ENCODE results near the gene NAA50.

NAA50 gene

DNA sequence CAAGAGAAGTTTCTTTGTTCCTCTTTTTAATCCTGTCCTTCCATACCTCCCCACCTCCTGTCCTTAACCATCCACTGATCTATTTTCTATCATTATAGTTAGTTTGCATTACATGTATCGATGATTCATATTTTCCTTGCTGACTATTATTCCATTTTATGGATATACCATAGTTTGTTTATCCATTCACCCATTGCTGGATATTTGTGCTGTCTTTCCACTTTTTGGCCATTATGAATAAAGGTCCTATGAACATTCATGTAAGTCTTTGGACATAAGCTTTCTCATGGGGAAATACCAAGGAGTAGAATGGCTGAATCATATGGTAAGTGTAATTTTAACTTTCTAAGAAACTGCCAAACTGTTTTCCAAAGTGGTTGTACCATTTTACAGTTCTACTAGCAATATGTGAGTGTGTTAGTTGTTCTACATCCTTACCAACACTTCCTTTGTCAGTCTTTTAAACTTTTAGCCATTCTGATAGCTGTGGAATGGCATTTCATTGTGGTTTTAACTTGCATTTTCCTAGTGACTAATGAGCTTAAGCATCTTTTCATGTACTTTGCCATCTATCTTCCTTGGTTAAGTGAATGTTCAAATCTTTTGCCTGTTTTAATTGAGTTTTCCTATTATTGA lies 12.5 kb upstream of the NAA50 start:
- no peak overlapping the region for H3K9ac ChIP-seq (ENCODE audit: low read depth, low read length)
- no peaks in the 10 kb centered on the region for H3K36me3 ChIP-seq (ENCODE audit: insufficient read depth, low read length)
- no peaks in the 10 kb centered on the region for H3K9me3 ChIP-seq (replicated peaks; ENCODE audit: low read length)
- H3K27me3 ChIP-seq (ENCODE audit: control insufficient read depth, insufficient read depth, low read length), result no peaks in the 10 kb centered on the region
- H3K4me3 ChIP-seq (ENCODE audit: low read length), result no peak overlapping the region
- no peak overlapping the region for H3K4me2 ChIP-seq (ENCODE audit: low read length)
- peaks cover 3% of the 10 kb centered on the region for H3K4me1 ChIP-seq (ENCODE audit: control insufficient read depth, insufficient read depth, low read length)

- H3K27me3 ChIP-seq (ENCODE audit: control insufficient read depth, insufficient read depth, low read length), result no peaks in the 10 kb centered on the region
- no peaks in the 10 kb centered on the region for H3K9me3 ChIP-seq (replicated peaks; ENCODE audit: low read length)
- peaks cover 3% of the 10 kb centered on the region for H3K4me1 ChIP-seq (ENCODE audit: control insufficient read depth, insufficient read depth, low read length)
- H3K4me2 ChIP-seq (ENCODE audit: low read length), result no peak overlapping the region
- H3K36me3 ChIP-seq (ENCODE audit: insufficient read depth, low read length), result no peaks in the 10 kb centered on the region
- no peak overlapping the region for H3K9ac ChIP-seq (ENCODE audit: low read depth, low read length)
- H3K4me3 ChIP-seq (ENCODE audit: low read length), result no peak overlapping the region
These were observed 8.6 kb upstream of the NAA50 start for GRCh38 chr3:113754494-113755159.

DNA sequence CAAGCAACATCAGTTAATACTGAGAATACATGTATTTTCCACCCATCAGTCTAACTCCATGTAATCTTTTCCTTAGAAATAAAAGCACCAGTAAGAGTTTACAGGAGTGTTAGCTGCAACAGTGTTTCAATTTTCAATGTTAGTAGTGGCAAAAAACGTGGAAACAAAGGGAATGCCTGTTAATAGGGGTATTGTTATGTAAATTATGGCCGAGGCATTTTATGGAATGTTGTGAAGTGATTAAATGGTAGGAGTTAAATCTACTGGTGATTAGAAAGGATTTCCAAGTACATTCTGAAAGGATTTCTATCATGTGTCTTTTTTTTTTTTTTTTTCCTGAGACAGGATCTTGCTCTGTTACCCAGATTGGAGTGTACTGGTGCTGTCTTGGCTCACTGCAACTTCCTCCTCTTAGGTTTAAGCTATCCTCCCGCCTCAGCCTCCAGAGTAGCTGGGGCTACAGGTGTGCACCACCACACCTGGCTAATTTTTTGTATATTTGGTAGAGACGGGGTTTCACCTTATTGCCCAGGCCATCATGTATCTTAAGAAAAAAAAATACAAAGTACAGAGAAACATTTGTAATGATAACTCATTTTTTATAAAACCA lies 7.4 kb upstream of the NAA50 start:
- Histone ChIP-seq H3K9me3 (replicated peaks; ENCODE audit: low read length) (no peaks in the 10 kb centered on the region), H3K4me3 (ENCODE audit: low read length) (no peak overlapping the region), H3K36me3 (ENCODE audit: insufficient read depth, low read length) (no peaks in the 10 kb centered on the region), H3K4me1 (ENCODE audit: control insufficient read depth, insufficient read depth, low read length) (peaks cover 5% of the 10 kb centered on the region), H3K9ac (ENCODE audit: low read depth, low read length) (no peak overlapping the region), H3K27me3 (ENCODE audit: control insufficient read depth, insufficient read depth, low read length) (no peaks in the 10 kb centered on the region), H3K4me2 (ENCODE audit: low read length) (no peak overlapping the region)

DNA sequence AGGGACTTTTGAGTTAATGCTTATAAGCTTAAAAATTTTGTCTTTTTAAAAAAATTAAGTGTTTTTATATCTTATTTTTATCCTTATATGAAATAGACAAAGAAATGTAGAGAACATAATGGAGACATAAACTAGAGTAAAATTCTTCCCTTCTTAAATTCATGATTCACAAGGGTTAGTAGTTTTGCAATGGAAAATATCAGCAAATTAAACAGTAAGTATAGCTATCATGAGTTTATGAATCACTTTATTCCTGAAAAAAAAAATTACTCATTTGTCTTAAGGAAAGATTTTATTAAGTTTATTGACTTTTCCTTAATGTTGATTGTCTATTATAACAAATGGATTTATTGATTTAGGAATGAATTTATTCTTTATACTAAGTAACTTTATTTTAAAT lies 5.1 kb upstream of the NAA50 start:
- Histone ChIP-seq H3K36me3 (ENCODE audit: insufficient read depth, low read length) (no peaks in the 10 kb centered on the region), H3K27me3 (ENCODE audit: control insufficient read depth, insufficient read depth, low read length) (no peaks in the 10 kb centered on the region), H3K9me3 (replicated peaks; ENCODE audit: low read length) (no peaks in the 10 kb centered on the region), H3K4me1 (ENCODE audit: control insufficient read depth, insufficient read depth, low read length) (peaks cover 15% of the 10 kb centered on the region), H3K4me3 (ENCODE audit: low read length) (no peak overlapping the region), H3K4me2 (ENCODE audit: low read length) (no peak overlapping the region), H3K9ac (ENCODE audit: low read depth, low read length) (no peak overlapping the region)

GRCh38 chr3:113747283-113748046 lies 1.4 kb upstream of the NAA50 start:
- peak overlapping the region; percentile 86 for H3K4me2 ChIP-seq (ENCODE audit: low read length)
- H3K9ac ChIP-seq (ENCODE audit: low read depth, low read length), result peak overlapping the region; percentile 100
- H3K36me3 ChIP-seq (ENCODE audit: insufficient read depth, low read length), result no peaks in the 10 kb centered on the region
- no peaks in the 10 kb centered on the region for H3K9me3 ChIP-seq (replicated peaks; ENCODE audit: low read length)
- peaks cover 34% of the 10 kb centered on the region for H3K4me1 ChIP-seq (ENCODE audit: control insufficient read depth, insufficient read depth, low read length)
- H3K4me3 ChIP-seq (ENCODE audit: low read length), result peak overlapping the region; percentile 98
- H3K27me3 ChIP-seq (ENCODE audit: control insufficient read depth, insufficient read depth, low read length), result no peaks in the 10 kb centered on the region

DNA sequence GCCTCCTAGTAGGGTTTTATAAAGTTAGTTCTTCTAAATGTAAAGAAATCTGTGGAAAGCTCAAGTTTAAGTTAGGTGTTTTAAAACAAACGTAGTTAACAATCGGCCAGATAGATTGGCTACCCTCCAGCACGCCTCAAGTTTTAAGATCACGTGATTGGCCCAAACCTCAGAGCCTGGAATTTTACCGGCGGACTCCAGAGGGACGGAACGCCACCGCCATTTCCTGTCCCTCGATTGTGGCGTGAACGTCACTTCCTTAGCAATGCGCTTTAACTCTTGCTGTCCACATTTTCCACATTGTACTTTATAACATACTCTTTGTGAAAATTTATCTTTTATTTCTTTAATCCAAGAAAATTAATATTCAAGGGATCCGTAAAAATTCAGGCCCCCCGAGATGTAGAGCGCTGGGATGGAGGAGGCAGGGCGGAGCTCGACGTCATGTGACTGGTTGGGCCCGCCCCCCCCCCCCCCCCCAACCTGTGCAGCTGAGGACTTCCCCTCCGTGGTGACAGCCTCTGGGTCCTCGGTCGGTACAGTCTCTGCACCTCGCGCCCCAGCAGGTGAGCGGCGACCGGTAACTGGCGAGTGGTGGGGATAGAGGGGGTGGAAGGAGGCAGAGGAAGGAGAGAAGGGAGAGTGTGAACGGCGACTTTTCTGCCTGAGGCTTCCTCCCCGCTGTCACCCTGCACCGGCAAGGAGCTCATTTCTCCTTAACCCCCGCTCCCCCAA lies 666 bp upstream of the NAA50 start, which contains the start of gene ATP6V1A:
Gene ATP6V1A (plus strand): TSS at position 488 of the 735 bp plus-strand sequence. CDS start 31,719 bp downstream, outside the sequence.
- Histone ChIP-seq H3K27me3 (ENCODE audit: control insufficient read depth, insufficient read depth, low read length) (no peaks in the 10 kb centered on the region), H3K36me3 (ENCODE audit: insufficient read depth, low read length) (no peaks in the 10 kb centered on the region), H3K4me3 (ENCODE audit: low read length) (peak within 1 kb of the TSS; percentile 98), H3K4me2 (ENCODE audit: low read length) (peak within 1 kb of the TSS; percentile 86), H3K9me3 (replicated peaks; ENCODE audit: low read length) (no peaks in the 10 kb centered on the region), H3K9ac (ENCODE audit: low read depth, low read length) (peak within 1 kb of the TSS; percentile 100), H3K4me1 (ENCODE audit: control insufficient read depth, insufficient read depth, low read length) (peaks cover 35% of the 10 kb centered on the region)

GRCh38 chr3:113744941-113745755 lies 901 bp downstream of the NAA50 start:
- peak overlapping the region; percentile 98 for H3K4me3 ChIP-seq (ENCODE audit: low read length)
- H3K4me1 ChIP-seq (ENCODE audit: control insufficient read depth, insufficient read depth, low read length), result peaks cover 38% of the 10 kb centered on the region

GRCh38 chr3:113743006-113743630 lies 2.9 kb downstream of the NAA50 start:
- peak overlapping the region; percentile 100 for H3K9ac ChIP-seq (ENCODE audit: low read depth, low read length)
- peak overlapping the region; percentile 98 for H3K4me3 ChIP-seq (ENCODE audit: low read length)
- peak overlapping the region; percentile 86 for H3K4me2 ChIP-seq (ENCODE audit: low read length)

More at GRCh38 chr3:113744941-113745755, 901 bp downstream of the NAA50 start:
- H3K4me2 ChIP-seq (ENCODE audit: low read length), result peak overlapping the region; percentile 86
- no peaks in the 10 kb centered on the region for H3K27me3 ChIP-seq (ENCODE audit: control insufficient read depth, insufficient read depth, low read length)
- no peaks in the 10 kb centered on the region for H3K36me3 ChIP-seq (ENCODE audit: insufficient read depth, low read length)
- peak overlapping the region; percentile 100 for H3K9ac ChIP-seq (ENCODE audit: low read depth, low read length)
- H3K9me3 ChIP-seq (replicated peaks; ENCODE audit: low read length), result no peaks in the 10 kb centered on the region

DNA sequence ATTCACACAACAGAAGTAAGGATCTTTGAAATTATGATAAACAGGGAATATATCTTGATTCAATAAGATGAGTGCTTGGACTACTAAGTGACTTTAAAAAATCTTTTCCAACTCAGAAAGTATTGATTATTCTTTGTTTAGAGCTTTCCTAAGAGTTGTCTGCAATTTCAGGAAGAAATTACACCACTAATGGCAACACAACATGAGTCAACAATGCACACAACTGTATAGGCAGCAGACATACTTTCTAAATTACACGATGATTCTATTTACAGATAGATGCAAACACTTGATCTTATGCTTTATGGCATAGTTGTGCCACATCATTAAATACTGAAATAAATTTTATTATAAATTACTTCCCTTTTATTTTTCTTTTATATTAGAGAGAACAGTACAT lies 4.4 kb downstream of the NAA50 start:
- H3K4me3 ChIP-seq (ENCODE audit: low read length), result no peak overlapping the region
- H3K4me1 ChIP-seq (ENCODE audit: control insufficient read depth, insufficient read depth, low read length), result peaks cover 45% of the 10 kb centered on the region
- peak overlapping the region; percentile 14 for H3K4me2 ChIP-seq (ENCODE audit: low read length)
- no peaks in the 10 kb centered on the region for H3K27me3 ChIP-seq (ENCODE audit: control insufficient read depth, insufficient read depth, low read length)
- no peaks in the 10 kb centered on the region for H3K9me3 ChIP-seq (replicated peaks; ENCODE audit: low read length)
- H3K9ac ChIP-seq (ENCODE audit: low read depth, low read length), result no peak overlapping the region
- no peaks in the 10 kb centered on the region for H3K36me3 ChIP-seq (ENCODE audit: insufficient read depth, low read length)

More at GRCh38 chr3:113743006-113743630, 2.9 kb downstream of the NAA50 start:
- H3K4me1 ChIP-seq (ENCODE audit: control insufficient read depth, insufficient read depth, low read length), result peaks cover 36% of the 10 kb centered on the region
- no peaks in the 10 kb centered on the region for H3K36me3 ChIP-seq (ENCODE audit: insufficient read depth, low read length)
- no peaks in the 10 kb centered on the region for H3K9me3 ChIP-seq (replicated peaks; ENCODE audit: low read length)
- H3K27me3 ChIP-seq (ENCODE audit: control insufficient read depth, insufficient read depth, low read length), result no peaks in the 10 kb centered on the region

DNA sequence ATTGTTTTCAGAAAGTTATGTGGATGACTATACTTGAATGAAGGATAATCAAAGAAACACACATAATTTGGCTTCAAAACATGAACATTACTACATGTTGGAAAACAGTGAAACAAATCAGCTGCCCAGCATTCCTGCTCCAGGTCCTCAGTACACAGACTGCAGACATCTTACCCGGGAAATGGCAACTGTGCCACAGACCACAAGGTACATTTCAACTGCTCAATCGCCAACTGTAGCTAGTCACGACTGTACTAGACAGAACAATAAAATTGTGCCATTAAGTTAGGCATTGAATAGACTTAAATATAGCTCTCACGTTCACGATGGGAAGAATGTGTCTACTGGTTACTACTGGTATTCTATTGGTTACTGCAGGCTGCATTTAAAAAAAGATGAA lies 5.0 kb downstream of the NAA50 start:
- no peaks in the 10 kb centered on the region for H3K27me3 ChIP-seq (ENCODE audit: control insufficient read depth, insufficient read depth, low read length)
- no peak overlapping the region for H3K9ac ChIP-seq (ENCODE audit: low read depth, low read length)
- H3K4me2 ChIP-seq (ENCODE audit: low read length), result no peak overlapping the region
- peaks cover 43% of the 10 kb centered on the region for H3K4me1 ChIP-seq (ENCODE audit: control insufficient read depth, insufficient read depth, low read length)
- no peaks in the 10 kb centered on the region for H3K36me3 ChIP-seq (ENCODE audit: insufficient read depth, low read length)
- no peaks in the 10 kb centered on the region for H3K9me3 ChIP-seq (replicated peaks; ENCODE audit: low read length)
- H3K4me3 ChIP-seq (ENCODE audit: low read length), result no peak overlapping the region

Data from skeletal muscle satellite cell (primary cell).